ENCODE results near the gene GLIPR1L1.

The GLIPR1L1 gene

GRCh38 chr12:75354011-75354410 lies 19.5 kb downstream of the GLIPR1L1 start:
- DNase-seq: no peak

- DNase-seq: no peak
These were observed 26.4 kb downstream of the GLIPR1L1 start for GRCh38 chr12:75360920-75361319.

GRCh38 chr12:75361408-75361807 lies 26.9 kb downstream of the GLIPR1L1 start:
- no peak for DNase-seq

- peak; percentile 37 for DNase-seq
These were observed 30.4 kb downstream of the GLIPR1L1 start for GRCh38 chr12:75364919-75365318.

GRCh38 chr12:75366629-75367028 lies 32.2 kb downstream of the GLIPR1L1 start:
- DNase-seq: no peak

GRCh38 chr12:75374971-75375370 lies 40.5 kb downstream of the GLIPR1L1 start:
- no peak for DNase-seq

GRCh38 chr12:75378354-75378753 lies 43.9 kb downstream of the GLIPR1L1 start:
- no peak for DNase-seq

- no peak for DNase-seq
These were observed 54.6 kb downstream of the GLIPR1L1 start for GRCh38 chr12:75389061-75389460.

- DNase-seq: peak; percentile 23
These were observed 55.2 kb downstream of the GLIPR1L1 start for GRCh38 chr12:75389706-75390105.

GRCh38 chr12:75390156-75390898 lies 55.9 kb downstream of the GLIPR1L1 start:
- no peak for DNase-seq

- peak; percentile 98 for DNase-seq
These were observed 56.5 kb downstream of the GLIPR1L1 start, which contains the start of gene GLIPR1L2 for GRCh38 chr12:75390899-75391538. GLIPR1L2 (plus strand) TSS chr12:75391089; CDS start chr12:75391117, 28 bp downstream.

GRCh38 chr12:75404231-75404630 lies 69.8 kb downstream of the GLIPR1L1 start:
- DNase-seq: no peak

- no peak for DNase-seq
These were observed 73.2 kb downstream of the GLIPR1L1 start for GRCh38 chr12:75407683-75408082.

GRCh38 chr12:75409830-75410229 lies 75.4 kb downstream of the GLIPR1L1 start:
- DNase-seq: no peak

GRCh38 chr12:75414671-75415070 lies 80.2 kb downstream of the GLIPR1L1 start:
- DNase-seq: no peak

- no peak for DNase-seq
These were observed 85.4 kb downstream of the GLIPR1L1 start for GRCh38 chr12:75419841-75420240.

Measured in suppressor macrophage treated with lipopolysaccharide for 4 hours (primary cell).